Stimulated activated naive CD8-positive, alpha-beta T cell treated with anti-CD3 and anti-CD28 coated beads, Interleukin-15, amount 100 ng/mL, for 72 hours (primary cell): ENCODE measurements around the gene NIPAL3.
"Not testable (repeated sequence)": the region's sequence is repeated elsewhere in the genome, so short reads cannot be mapped to it uniquely, and the experiment has no call there.

Experiments
- ATAC-seq: fragments of 150-1000 bp; cut with Tn5 transposase; 2 replicates; pipeline ENCODE4 v1.10.0; 2021; ENCODE audit warnings: mild to moderate bottlenecking, moderate library complexity
- DNase-seq, 2 donors: peaks; one replicate each; pipeline ENCODE4 v3.0.0; 2021 to 2022
- H3K27ac Mint-ChIP-seq, 2 donors: one replicate each; pipeline ENCODE4 v1.8.0; 2022; ENCODE audit warnings: mild to moderate bottlenecking in 2 of 2, mixed read lengths in 2 of 2, moderate library complexity in 2 of 2
- H3K27me3 Mint-ChIP-seq: one replicate; pipeline ENCODE4 v1.8.0; 2022; ENCODE audit warnings: mixed read lengths
- H3K4me1 Mint-ChIP-seq: one replicate; pipeline ENCODE4 v1.8.0; 2022; ENCODE audit warnings: mild to moderate bottlenecking, mixed read lengths
- H3K4me3 Mint-ChIP-seq, 2 donors: one replicate each; pipeline ENCODE4 v1.8.0; 2022; ENCODE audit warnings: mild to moderate bottlenecking in 2 of 2, mixed read lengths in 2 of 2, moderate library complexity in 1 of 2
- H3K9me3 Mint-ChIP-seq, 2 donors: one replicate each; pipeline ENCODE4 v1.8.0; 2022; ENCODE audit warnings: mixed read lengths in 2 of 2

The NIPAL3 gene

DNA sequence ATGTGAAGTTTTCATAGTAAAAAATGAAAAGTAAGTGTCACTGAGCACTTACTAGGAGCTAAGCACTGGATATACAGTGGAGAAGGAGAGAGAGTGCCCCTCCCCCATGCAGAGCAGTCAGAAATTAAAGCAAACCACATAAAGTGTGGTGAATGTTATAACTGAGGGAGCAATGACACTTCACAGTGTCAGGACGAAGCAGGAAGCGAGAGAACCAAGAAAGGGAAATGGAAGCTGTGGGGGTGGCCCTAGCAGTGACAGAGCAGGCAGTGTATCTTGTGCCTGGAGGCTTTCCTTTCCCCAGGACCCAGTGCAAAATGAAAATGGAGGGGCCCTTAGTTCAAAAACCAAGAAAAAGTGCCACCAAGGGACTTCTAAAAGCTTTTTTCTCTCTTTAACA, 65.5 kb downstream of the NIPAL3 start:
- Mint-ChIP-seq H3K4me1 (peaks cover 85% of the 10 kb centered on the region), H3K9me3 (no peaks in the 10 kb centered on the region), H3K27ac (peak overlapping the region; percentile 77 to 96), H3K27me3 (no peaks in the 10 kb centered on the region), H3K4me3 (peak overlapping the region; percentile 55 to 72)
- DNase-seq = peak in 1 of 2 donors; percentile 62
- ATAC-seq = peak; percentile 72

DNA sequence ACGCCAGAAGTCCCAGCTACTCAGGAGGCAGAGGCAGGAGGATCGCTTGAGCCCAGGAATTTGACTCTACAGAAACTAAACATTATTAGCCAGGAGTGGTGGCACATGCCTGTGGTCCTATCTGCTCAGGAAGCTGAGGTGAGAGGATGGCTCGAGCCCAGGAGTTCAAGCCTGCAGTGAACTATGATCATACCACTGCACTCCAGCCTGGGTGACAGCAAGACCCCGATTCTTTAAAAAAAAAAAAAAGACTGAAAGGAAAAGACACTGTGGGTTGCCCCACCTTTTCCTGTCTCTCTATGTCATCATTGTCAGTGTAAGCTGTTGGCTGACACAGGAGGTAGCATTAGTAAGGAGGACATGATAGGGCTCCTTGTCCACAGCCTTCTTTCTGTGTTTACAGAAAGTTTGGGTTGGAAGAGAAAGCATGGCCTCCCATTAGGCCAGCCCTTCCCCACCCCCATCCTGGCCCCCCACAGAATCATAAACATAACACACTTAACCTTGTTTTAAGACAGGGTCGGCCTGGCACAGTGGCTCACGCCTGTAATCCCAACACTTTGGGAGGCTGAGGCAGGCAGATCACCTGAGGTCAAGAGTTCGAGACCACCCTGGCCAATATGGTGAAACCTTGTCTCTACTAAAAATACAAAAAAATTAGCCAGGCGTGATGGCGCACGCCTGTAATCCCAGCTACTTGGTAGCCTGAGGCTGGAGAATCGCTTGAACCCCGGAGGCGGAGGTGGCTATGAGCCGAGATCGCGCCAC, 66.4 kb downstream of the NIPAL3 start:
- Mint-ChIP-seq H3K27ac (peak overlapping the region; percentile 95 to 96), H3K4me3 (peak overlapping the region; percentile 55 to 72), H3K9me3 (no peaks in the 10 kb centered on the region), H3K27me3 (no peaks in the 10 kb centered on the region), H3K4me1 (peaks cover 86% of the 10 kb centered on the region)
- ATAC-seq = peak; percentile 67
- DNase-seq = peak in 1 of 2 donors; percentile 38

DNA sequence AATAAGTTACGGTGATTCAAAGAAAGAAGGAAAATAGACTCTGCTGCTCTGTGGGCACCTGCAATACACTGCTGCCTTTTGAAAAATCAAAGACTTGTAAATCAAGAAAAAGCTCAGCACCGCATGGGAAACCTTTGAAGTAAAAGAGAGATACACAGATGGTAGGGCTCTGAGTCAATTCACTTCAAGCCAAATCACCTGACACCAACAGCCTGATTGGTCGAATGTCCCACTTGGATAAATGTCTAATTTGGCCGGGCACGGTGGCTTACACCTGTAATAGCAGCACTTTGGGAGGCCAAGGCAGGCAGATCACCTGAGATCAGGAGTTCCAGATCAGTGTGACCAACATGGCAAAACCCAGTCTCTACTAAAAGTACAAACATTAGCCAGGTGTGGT, 67.8 kb downstream of the NIPAL3 start:
- peaks cover 89% of the 10 kb centered on the region for H3K4me1 Mint-ChIP-seq
- H3K9me3 Mint-ChIP-seq = no peaks in the 10 kb centered on the region
- H3K27me3 Mint-ChIP-seq = no peaks in the 10 kb centered on the region
- DNase-seq = peak; percentile 40 to 53
- peak overlapping the region; percentile 49 to 53 for H3K4me3 Mint-ChIP-seq
- peak overlapping the region in 1 of 2 donors; percentile 96 for H3K27ac Mint-ChIP-seq
- peak; percentile 63 for ATAC-seq

GRCh38 chr1:24484199-24484598, 68.6 kb downstream of the NIPAL3 start:
- Mint-ChIP-seq H3K27ac (peak overlapping the region; percentile 95 to 96), H3K4me1 (peaks cover 91% of the 10 kb centered on the region), H3K9me3 (no peaks in the 10 kb centered on the region), H3K27me3 (no peaks in the 10 kb centered on the region), H3K4me3 (peak overlapping the region; percentile 65 to 74)
- DNase-seq (peak; percentile 28 to 58), ATAC-seq (peak; percentile 57)

DNA sequence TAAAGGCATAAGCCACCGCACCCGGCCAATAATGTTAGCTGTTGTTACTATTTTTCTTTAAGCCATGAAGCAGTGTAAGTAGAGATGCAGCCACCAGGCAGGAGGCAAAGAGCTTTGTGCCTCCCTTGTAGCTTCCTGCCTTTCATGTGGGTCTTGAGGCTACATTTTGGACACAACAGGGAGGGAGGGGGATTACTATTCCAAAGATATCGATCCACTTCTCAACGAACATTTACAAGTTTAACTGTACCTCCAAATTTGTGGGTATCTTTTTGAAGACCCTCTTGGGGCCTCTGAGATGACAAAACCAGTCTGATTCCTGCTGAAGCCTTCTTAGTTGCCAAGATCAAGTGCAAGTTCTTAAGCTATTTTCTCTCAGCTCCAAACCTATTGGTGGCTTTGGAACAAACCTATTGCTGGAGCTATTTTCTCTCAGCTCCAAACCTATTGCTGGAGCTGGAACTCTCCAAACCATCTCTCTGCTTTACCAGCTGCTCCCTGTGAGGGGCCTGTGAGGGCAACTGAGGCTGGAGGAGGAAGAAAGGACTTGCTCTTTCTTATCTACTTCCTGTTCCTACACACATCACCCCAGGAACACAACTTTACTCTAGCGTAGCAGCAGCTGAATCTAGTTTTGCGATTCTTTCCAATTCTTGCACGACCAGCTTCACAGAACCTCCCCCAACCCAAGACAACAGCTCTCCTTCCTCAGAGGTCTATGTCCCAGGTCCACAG, 70.9 kb downstream of the NIPAL3 start:
- DNase-seq (peak; percentile 26 to 35), ATAC-seq (no peak)
- Mint-ChIP-seq H3K27me3 (no peaks in the 10 kb centered on the region), H3K4me3 (peak overlapping the region; percentile 89 to 91), H3K27ac (peak overlapping the region; percentile 94), H3K4me1 (peaks cover 83% of the 10 kb centered on the region), H3K9me3 (peaks cover 0 to 10% of the 10 kb centered on the region in 2 donors)

DNA sequence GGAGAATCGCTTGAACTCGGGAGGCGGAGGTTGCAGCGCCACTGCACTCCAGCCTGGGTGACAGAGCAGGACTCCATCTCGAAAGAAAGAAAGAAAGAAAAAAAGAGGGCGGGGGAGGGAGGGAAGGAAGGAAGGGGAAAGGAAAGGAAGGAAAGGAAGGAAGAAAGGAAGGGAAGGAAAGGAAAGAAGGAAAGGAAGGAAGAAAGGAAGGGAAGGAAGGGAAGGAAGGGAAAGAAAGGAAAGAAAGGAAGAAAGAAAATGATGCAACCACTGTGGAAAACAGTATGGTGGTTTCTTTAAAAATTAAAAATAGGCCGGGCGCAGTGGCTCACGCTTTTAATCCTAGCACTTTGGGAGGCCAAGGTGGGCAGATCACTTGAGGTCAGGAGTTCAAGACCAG, 71.9 kb downstream of the NIPAL3 start:
- Mint-ChIP-seq H3K4me1 (peaks cover 81% of the 10 kb centered on the region), H3K4me3 (peak overlapping the region; percentile 89 to 91), H3K9me3 (peaks cover 0 to 10% of the 10 kb centered on the region in 2 donors), H3K27ac (peak overlapping the region; percentile 94), H3K27me3 (no peaks in the 10 kb centered on the region)
- ATAC-seq = no peak
- DNase-seq = no peak

DNA sequence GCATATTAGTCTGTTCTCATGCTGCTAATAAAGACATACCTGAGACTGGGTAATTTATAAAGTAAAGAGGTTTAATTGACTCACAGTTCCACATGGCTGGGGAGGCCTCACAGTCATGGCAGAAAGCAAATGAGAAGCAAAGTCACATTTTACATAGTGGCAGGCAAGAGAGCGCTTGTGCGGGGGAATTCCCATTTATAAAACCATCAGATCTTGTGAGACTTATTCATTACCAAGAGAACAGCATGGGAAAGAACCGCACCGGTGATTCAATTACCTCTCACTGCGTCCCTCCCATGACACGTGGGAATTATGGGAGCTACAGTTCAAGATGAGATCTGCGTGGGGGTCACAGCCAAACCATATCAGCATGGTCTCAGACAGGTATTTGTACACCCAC, 72.6 kb downstream of the NIPAL3 start:
- H3K27me3 Mint-ChIP-seq, H3K9me3 Mint-ChIP-seq: not testable (repeated sequence)
- peaks cover 80% of the 10 kb centered on the region for H3K4me1 Mint-ChIP-seq
- ATAC-seq (peak; percentile 70), DNase-seq (peak; percentile 47 to 73)
- H3K4me3 Mint-ChIP-seq = peak overlapping the region; percentile 89 to 91
- H3K27ac Mint-ChIP-seq = peak overlapping the region; percentile 94

DNA sequence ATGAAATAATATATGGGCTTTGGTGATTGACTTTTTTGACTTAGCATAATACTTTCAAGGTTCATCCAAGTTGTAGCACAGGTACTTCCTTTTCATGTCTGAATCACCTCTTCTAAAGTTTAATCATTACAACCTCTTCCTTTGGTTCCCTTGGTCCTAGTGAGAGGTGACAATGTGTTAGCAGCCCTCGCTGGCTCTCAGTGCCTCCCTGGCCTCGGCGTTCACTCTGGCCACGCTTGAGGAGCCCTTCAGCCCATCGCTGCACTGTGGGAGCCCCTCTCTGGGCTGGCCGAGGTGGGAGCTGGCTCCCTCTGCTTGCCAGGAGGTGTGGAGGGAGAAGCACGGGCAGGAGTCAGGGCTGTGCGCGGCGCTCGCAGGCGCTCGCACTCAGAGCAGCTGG, 74.1 kb downstream of the NIPAL3 start:
- Mint-ChIP-seq H3K27ac (no peak overlapping the region), H3K4me1 (peaks cover 65% of the 10 kb centered on the region), H3K27me3 (no peaks in the 10 kb centered on the region), H3K9me3 (peaks cover 0 to 10% of the 10 kb centered on the region in 2 donors), H3K4me3 (no peak overlapping the region)
- DNase-seq (no peak), ATAC-seq (no peak)

GRCh38 chr1:24490101-24490781, 74.6 kb downstream of the NIPAL3 start:
- Mint-ChIP-seq H3K9me3 (peaks cover 0 to 10% of the 10 kb centered on the region in 2 donors), H3K4me1 (peaks cover 60% of the 10 kb centered on the region), H3K4me3 (no peak overlapping the region), H3K27me3 (no peaks in the 10 kb centered on the region), H3K27ac (peak overlapping the region in 1 of 2 donors; percentile 42)
- ATAC-seq = no peak
- DNase-seq = no peak

DNA sequence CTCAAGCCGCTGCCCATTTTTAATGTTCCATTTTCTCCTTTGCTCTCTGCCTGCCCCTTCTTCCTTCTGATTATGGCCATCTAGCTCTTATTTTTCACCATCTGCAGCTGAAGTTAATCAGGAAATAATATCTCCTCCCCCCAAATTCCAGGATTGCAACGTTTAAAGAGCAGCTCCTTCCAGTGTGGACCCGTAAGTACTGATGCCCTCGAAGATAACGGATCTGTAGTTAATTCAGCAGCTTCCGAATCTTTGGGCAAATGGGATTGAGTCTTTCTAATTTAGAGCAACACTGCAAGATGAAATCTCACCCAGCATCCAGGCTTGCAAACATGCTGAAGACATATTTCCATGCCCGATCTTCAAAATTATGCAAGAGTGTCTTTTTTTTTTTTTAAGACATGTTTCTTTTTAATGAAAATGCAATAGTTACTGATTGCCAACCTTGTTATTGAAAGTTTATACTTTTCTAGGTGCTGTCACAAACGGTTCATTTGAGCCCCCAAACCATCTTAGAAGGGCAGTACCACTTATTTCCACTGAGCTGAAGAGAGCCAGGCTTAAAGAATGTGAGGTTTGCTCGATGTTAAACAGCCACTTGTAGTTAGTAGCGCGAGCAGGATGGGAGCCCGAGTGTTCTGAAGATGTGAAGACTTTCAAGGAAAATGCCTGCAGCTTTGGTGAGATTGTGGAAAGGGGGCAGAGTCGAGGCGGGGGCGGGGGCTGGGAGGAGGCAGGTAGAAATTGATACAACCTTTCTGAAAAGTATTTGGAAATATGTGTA, 76.2 kb downstream of the NIPAL3 start:
- no peaks in the 10 kb centered on the region for H3K27me3 Mint-ChIP-seq
- H3K4me1 Mint-ChIP-seq = peaks cover 44% of the 10 kb centered on the region
- no peak overlapping the region for H3K4me3 Mint-ChIP-seq
- DNase-seq (no peak), ATAC-seq (no peak)
- peaks cover 0 to 10% of the 10 kb centered on the region in 2 donors for H3K9me3 Mint-ChIP-seq
- no peak overlapping the region for H3K27ac Mint-ChIP-seq

DNA sequence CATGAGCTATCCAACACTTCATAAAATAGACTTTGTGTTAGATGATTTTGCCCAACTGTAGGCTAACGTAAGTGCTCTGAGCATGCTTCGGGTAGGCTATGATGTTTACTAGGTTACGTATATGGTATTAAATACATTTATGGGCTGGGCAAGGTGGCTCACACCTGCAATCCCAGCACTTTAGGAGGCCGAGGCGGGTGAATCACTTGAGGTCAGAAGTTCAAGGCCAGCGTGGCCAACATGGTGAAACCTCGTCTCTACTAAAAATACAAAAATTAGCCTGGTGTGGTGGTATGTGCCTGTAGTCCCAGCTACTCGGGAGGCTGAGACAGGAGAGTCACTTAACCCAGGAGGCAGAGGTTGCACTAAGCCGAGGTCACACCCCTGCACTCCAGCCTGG, 77.3 kb downstream of the NIPAL3 start:
- not testable (repeated sequence) for H3K27me3 Mint-ChIP-seq, H3K4me3 Mint-ChIP-seq
- H3K4me1 Mint-ChIP-seq = peaks cover 37% of the 10 kb centered on the region

DNA sequence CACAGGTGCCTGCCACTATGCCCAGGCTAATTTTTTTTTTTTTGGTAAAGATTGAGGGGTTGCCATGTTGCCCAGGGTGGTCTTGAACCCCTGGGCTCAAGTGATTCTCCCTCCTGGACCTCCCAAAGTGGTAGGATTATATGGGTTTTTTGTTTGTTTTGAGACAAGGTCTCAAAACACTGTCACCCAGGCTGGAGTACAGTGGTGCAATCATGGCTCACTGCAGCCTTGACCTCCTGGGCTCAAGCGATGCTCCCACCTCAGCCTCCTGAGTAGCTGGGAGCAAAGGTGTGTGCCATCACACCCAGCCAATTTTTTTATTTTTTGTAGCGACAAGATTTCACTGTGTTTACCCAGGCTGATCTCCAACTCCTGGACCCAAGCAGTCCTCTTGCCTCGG, 78.2 kb downstream of the NIPAL3 start:
- H3K27ac Mint-ChIP-seq = no peak overlapping the region
- H3K9me3 Mint-ChIP-seq = peaks cover 0 to 10% of the 10 kb centered on the region in 2 donors
- H3K4me1 Mint-ChIP-seq = peaks cover 37% of the 10 kb centered on the region
- H3K27me3 Mint-ChIP-seq = no peaks in the 10 kb centered on the region
- no peak overlapping the region for H3K4me3 Mint-ChIP-seq
- DNase-seq (no peak), ATAC-seq (no peak)

More for the DNA sequence above, 77.3 kb downstream of the NIPAL3 start:
- not testable (repeated sequence) for DNase-seq, ATAC-seq, H3K27ac Mint-ChIP-seq, H3K9me3 Mint-ChIP-seq

DNA sequence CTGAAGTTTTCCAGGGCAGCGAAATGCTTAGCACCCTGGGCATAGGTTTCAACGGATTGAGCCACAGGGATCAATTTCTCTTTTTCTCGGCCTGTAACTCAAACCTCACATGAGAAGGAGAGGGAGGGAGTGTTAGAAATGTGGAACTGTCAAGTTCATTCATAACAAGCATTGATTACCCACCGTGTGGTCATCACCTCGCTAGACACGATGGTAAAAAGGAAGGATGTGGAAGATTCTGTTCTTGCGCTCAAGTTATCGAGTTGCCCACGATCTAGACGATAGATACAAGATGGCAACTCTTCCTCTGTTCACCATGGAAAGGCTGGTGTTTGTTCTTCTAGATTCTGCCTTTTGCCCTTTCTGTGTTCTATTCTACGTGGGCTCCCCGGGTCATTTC, 83.0 kb downstream of the NIPAL3 start:
- Mint-ChIP-seq H3K4me3 (no peak overlapping the region), H3K27ac (no peak overlapping the region), H3K9me3 (no peaks in the 10 kb centered on the region), H3K27me3 (no peaks in the 10 kb centered on the region), H3K4me1 (peaks cover 42% of the 10 kb centered on the region)
- DNase-seq = no peak
- no peak for ATAC-seq

DNA sequence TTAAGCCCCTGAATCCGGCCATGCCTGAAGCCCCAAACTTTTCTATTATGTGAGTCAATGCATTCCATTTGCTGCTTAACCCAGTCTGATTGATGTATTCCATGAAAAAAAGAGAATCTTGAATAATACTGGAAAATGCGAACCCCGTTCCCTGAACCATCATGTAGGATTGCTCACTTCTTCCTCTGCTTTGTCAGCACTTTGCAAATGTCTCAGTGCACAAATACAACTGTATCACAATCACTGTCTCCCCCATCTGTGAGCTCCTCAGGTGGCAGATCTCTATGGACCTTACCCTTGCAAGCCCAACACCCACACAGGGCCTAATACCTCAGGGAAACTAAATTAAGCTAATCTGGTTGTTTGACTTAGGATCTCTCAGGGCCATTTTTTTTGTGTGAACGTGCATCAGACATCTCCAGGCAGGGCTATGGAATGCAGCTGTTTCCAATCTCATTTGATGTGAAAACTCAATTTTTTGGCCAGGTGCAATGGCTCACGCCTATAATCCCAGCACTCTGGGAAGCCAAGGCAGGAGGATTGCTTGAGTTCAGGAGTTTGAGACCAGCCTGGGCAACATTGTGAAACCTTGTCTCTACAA, 84.9 kb downstream of the NIPAL3 start:
- H3K27ac Mint-ChIP-seq = no peak overlapping the region
- peak overlapping the region; percentile 79 to 93 for H3K4me3 Mint-ChIP-seq
- DNase-seq (no peak), ATAC-seq (no peak)
- H3K9me3 Mint-ChIP-seq = no peaks in the 10 kb centered on the region
- H3K4me1 Mint-ChIP-seq = peaks cover 42% of the 10 kb centered on the region
- H3K27me3 Mint-ChIP-seq = no peaks in the 10 kb centered on the region
